ENCODE data around the gene RGS14. TPM values are rescaled to one million over a fixed set of nuclear protein-coding genes. Genes with fewer than 3 reads are reported as not detected.
A peak's percentile ranks its signal among the peaks of the same experiment; 100 is the strongest.

RGS14 gene
- total RNA-seq, 4 donors from 2014 or later: 16.5 to 49.6 (median 24.4) TPM

DNA sequence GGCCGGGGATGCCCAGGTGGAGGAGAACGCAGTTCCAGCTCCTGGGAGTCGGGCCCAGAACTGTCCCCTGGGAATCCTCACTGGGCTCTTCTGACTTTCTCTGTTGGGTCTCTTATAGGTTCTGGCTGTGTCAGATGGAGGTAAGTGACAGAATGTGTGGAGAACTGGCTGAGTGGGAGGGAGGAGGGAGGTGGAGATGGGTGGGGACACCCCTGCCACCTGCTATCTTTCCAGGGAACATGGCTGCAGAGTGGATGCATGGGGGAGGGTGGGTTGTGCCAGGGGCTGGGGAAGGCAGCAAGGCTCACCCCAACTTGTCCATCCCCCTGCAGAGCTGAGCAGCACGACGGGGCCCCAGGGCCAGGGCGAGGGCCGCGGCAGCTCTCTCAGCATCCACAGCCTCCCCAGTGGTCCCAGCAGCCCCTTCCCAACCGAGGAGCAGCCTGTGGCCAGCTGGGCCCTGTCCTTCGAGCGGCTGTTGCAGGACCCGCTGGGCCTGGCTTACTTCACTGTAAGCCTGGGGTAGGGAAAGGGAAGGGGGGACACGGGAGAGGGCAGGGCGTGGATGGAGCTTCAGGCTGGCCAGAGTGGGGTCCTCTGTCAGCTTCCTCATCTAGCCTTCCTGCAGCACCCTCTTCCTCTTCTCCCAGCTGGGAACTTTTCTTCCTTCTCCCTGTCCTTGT, 8.3 kb downstream of the RGS14 start:
- 85% methylated on average over 6 of the region's 14 CpGs; no CpG with 5 or more reads in 1 of the 2 donors for WGBS, 2 donors (ENCODE audit: low coverage in 1 of 2)
- Histone ChIP-seq H3K36me3 (no peaks in the 10 kb centered on the region), H3K4me3 (peak overlapping the region in 1 of 4 donors; percentile 36), H3K27me3 (no peaks in the 10 kb centered on the region), H3K4me1 (peaks cover 23 to 52% (median 38%) of the 10 kb centered on the region in 4 donors), H3K27ac (peak overlapping the region; percentile 79 to 92 (median 86)), H3K9me3 (no peaks in the 10 kb centered on the region)
- in situ Hi-C loops (cut with MboI; ENCODE audit: low pct_ligation_motif_present in 1 of 4, low pct_unique_long_range_greater_than_20kb in 1 of 4, low sequenced_read_pairs in 3 of 4): no loop called here
- DNase-seq: no peak
- TF ChIP-seq EP300 (IDR thresholded peaks at IDR 0.05; ENCODE audit: low read depth): no peak
- TF ChIP-seq, protein P1, sequence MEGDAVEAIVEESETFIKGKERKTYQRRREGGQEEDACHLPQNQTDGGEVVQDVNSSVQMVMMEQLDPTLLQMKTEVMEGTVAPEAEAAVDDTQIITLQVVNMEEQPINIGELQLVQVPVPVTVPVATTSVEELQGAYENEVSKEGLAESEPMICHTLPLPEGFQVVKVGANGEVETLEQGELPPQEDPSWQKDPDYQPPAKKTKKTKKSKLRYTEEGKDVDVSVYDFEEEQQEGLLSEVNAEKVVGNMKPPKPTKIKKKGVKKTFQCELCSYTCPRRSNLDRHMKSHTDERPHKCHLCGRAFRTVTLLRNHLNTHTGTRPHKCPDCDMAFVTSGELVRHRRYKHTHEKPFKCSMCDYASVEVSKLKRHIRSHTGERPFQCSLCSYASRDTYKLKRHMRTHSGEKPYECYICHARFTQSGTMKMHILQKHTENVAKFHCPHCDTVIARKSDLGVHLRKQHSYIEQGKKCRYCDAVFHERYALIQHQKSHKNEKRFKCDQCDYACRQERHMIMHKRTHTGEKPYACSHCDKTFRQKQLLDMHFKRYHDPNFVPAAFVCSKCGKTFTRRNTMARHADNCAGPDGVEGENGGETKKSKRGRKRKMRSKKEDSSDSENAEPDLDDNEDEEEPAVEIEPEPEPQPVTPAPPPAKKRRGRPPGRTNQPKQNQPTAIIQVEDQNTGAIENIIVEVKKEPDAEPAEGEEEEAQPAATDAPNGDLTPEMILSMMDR (IDR thresholded peaks at IDR 0.05): no peak
- no peak for TF ChIP-seq POLR2AphosphoS5 (IDR thresholded peaks at IDR 0.05)
- TF ChIP-seq POLR2A (IDR thresholded peaks at IDR 0.05): no peak
- intact Hi-C loops (cut with DNase I; ENCODE audit: low total_unique reads): no loop called here

DNA sequence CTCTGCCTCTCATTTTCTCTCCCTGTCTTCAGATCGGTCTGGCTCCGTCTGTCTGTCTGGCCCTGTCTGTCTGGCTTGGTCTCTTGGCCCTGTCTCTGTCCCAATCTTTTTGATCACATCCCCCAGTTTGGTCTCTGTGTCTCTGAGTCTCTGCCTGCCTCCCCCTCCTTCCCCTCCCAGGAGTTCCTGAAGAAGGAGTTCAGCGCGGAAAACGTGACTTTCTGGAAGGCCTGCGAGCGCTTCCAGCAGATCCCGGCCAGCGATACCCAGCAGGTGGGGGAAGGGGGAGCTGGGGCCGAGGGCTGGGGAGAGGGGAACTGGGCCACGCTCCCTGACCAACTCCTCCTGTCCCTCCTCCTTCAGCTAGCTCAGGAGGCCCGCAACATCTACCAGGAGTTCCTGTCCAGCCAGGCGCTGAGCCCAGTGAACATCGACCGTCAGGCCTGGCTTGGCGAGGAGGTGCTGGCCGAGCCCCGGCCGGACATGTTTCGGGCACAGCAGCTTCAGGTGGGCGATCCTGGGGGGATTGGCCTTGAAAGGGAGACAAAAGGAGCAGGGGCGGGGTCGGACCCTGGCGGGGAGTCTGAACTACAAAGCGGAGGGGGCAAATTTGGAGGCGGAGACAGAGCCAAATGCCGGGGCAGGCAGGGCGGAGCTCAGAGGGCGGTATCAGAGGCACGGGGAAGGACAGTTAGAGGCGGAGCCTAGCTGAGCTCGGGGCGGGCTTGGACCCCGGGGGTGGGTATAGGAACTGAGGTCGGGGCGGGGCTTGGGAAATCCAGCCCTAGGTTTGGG, 9.0 kb downstream of the RGS14 start:
- peak; percentile 88 for DNase-seq
- H3K4me3 ChIP-seq: peak overlapping the region; percentile 25 to 36 (median 28)
- TF ChIP-seq POLR2AphosphoS5 (IDR thresholded peaks at IDR 0.05) (peak in 1 of 3 donors; percentile 20), POLR2A (IDR thresholded peaks at IDR 0.05) (no peak), EP300 (IDR thresholded peaks at IDR 0.05; ENCODE audit: low read depth) (peak; percentile 3)
- TF ChIP-seq, protein P1 (IDR thresholded peaks at IDR 0.05): no peak
- no peaks in the 10 kb centered on the region for H3K36me3 ChIP-seq
- no peaks in the 10 kb centered on the region for H3K27me3 ChIP-seq
- H3K27ac ChIP-seq: peak overlapping the region; percentile 79 to 92 (median 86)
- WGBS, 2 donors (ENCODE audit: low coverage in 1 of 2): 38 to 56% methylated on average over 11 to 36 of the region's 36 CpGs
- in situ Hi-C loops (cut with MboI; ENCODE audit: low pct_ligation_motif_present in 1 of 4, low pct_unique_long_range_greater_than_20kb in 1 of 4, low sequenced_read_pairs in 3 of 4) (no loop called here), intact Hi-C loops (cut with DNase I; ENCODE audit: low total_unique reads) (no loop called here)
- H3K9me3 ChIP-seq: no peaks in the 10 kb centered on the region
- peaks cover 24 to 54% (median 40%) of the 10 kb centered on the region in 4 donors for H3K4me1 ChIP-seq

DNA sequence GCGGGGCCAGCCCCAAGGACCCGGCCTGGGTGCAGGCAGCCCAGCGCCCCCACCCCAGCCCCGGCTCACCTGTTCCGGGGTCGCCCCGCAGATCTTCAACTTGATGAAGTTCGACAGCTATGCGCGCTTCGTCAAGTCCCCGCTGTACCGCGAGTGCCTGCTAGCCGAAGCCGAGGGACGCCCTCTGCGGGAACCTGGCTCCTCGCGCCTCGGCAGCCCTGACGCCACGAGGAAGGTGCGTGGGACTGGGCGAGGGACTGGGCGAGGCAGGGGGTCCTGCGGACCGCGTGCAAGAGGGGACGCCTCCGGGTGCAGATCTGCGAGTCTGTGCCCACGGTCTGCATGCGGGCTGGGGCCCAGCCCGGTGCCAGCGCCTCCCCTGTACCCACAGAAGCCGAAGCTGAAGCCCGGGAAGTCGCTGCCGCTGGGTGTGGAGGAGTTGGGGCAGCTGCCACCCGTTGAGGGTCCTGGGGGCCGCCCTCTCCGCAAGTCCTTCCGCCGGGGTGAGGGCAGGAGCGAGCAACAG, 9.7 kb downstream of the RGS14 start:
- no peak for DNase-seq
- 56% methylated on average over 45 of the region's 46 CpGs; no CpG with 5 or more reads in 1 of the 2 donors for WGBS, 2 donors (ENCODE audit: low coverage in 1 of 2)
- peak overlapping the region; percentile 79 to 92 (median 86) for H3K27ac ChIP-seq
- H3K4me3 ChIP-seq: peak overlapping the region; percentile 25 to 36 (median 28)
- no peak for TF ChIP-seq POLR2AphosphoS5 (IDR thresholded peaks at IDR 0.05)
- TF ChIP-seq EP300 (IDR thresholded peaks at IDR 0.05; ENCODE audit: low read depth): no peak
- TF ChIP-seq, protein P1 (IDR thresholded peaks at IDR 0.05): no peak
- TF ChIP-seq POLR2A (IDR thresholded peaks at IDR 0.05): no peak
- peaks cover 26 to 52% (median 38%) of the 10 kb centered on the region in 4 donors for H3K4me1 ChIP-seq
- in situ Hi-C loops (cut with MboI; ENCODE audit: low pct_ligation_motif_present in 1 of 4, low pct_unique_long_range_greater_than_20kb in 1 of 4, low sequenced_read_pairs in 3 of 4) (no loop called here), intact Hi-C loops (cut with DNase I; ENCODE audit: low total_unique reads) (no loop called here)
- H3K27me3 ChIP-seq: no peaks in the 10 kb centered on the region
- H3K9me3 ChIP-seq: no peaks in the 10 kb centered on the region
- no peaks in the 10 kb centered on the region for H3K36me3 ChIP-seq
